ENCODE measurements around the gene TMEM141. TPM values are rescaled to one million over a fixed set of nuclear protein-coding genes. Genes with fewer than 3 reads are reported as not detected.
"Not testable (repeated sequence)": the region's sequence is repeated elsewhere in the genome, so short reads cannot be mapped to it uniquely, and the experiment has no call there.

Gene TMEM141
- total RNA-seq, 2 donors from 2014 or later, result 123 to 148 TPM

GRCh38 chr9:136795000-136795348 lies 3.8 kb downstream of the TMEM141 start:
- no peak for TF ChIP-seq CTCF (IDR thresholded peaks at IDR 0.05)
- Histone ChIP-seq H3K36me3 (no peaks in the 10 kb centered on the region), H3K9me3 (no peaks in the 10 kb centered on the region), H3K27ac (no peak overlapping the region), H3K4me1 (peaks cover 0 to 62% of the 10 kb centered on the region in 2 donors), H3K27me3 (peaks cover 0 to 7% of the 10 kb centered on the region in 2 donors), H3K4me3 (no peak overlapping the region)
- no peak for DNase-seq (ENCODE audit: low spot score)

- no peaks in the 10 kb centered on the region for H3K36me3 ChIP-seq
- H3K4me3 ChIP-seq, result no peak within 1 kb of the TSS
- no peak for TF ChIP-seq CTCF (IDR thresholded peaks at IDR 0.05)
- H3K9me3 ChIP-seq, result no peaks in the 10 kb centered on the region
- peaks cover 0 to 7% of the 10 kb centered on the region in 2 donors for H3K27me3 ChIP-seq
- peak within 1 kb of the TSS; percentile 6 to 53 for H3K27ac ChIP-seq
- H3K4me1 ChIP-seq, result peaks cover 0 to 69% of the 10 kb centered on the region in 2 donors
- no peak for DNase-seq (ENCODE audit: low spot score)
Measured at GRCh38 chr9:136796238-136796774, 5.2 kb downstream of the TMEM141 start, which contains the start of gene CCDC183. Gene CCDC183 (plus strand): TSS chr9:136796338. CDS start chr9:136796398, 60 bp downstream.

- Histone ChIP-seq H3K4me1 (peaks cover 0 to 67% of the 10 kb centered on the region in 2 donors), H3K27ac (peak overlapping the region; percentile 6 to 53)
- DNase-seq (ENCODE audit: low spot score); H3K4me3 ChIP-seq; H3K27me3 ChIP-seq; H3K36me3 ChIP-seq; H3K9me3 ChIP-seq: not testable (repeated sequence)
Measured at GRCh38 chr9:136796775-136797347, 5.7 kb downstream of the TMEM141 start.

- Histone ChIP-seq H3K9me3 (no peaks in the 10 kb centered on the region), H3K27ac (peak overlapping the region in 1 of 2 donors; percentile 10), H3K36me3 (no peaks in the 10 kb centered on the region), H3K4me3 (no peak overlapping the region), H3K27me3 (peaks cover 0 to 7% of the 10 kb centered on the region in 2 donors), H3K4me1 (peaks cover 0 to 56% of the 10 kb centered on the region in 2 donors)
- no peak for DNase-seq (ENCODE audit: low spot score)
- TF ChIP-seq CTCF (IDR thresholded peaks at IDR 0.05), result no peak
Measured at GRCh38 chr9:136798708-136799078, 7.5 kb downstream of the TMEM141 start.

GRCh38 chr9:136799079-136799853 lies 8.1 kb downstream of the TMEM141 start:
- Histone ChIP-seq H3K4me1 (peaks cover 0 to 56% of the 10 kb centered on the region in 2 donors), H3K27me3 (peaks cover 0 to 7% of the 10 kb centered on the region in 2 donors), H3K9me3 (no peaks in the 10 kb centered on the region), H3K36me3 (no peaks in the 10 kb centered on the region), H3K4me3 (peak overlapping the region; percentile 42 to 48), H3K27ac (peak overlapping the region in 1 of 2 donors; percentile 32)
- no peak for DNase-seq (ENCODE audit: low spot score)
- TF ChIP-seq CTCF (IDR thresholded peaks at IDR 0.05), result no peak

Measured in right atrium auricular region (tissue), 2 donors.